NCI-H526 (cell line): Measurements from ENCODE around the gene TADA2A.
A peak's percentile ranks its signal among the peaks of the same experiment; 100 is the strongest.
"Not testable (repeated sequence)": the region's sequence is repeated elsewhere in the genome, so short reads cannot be mapped to it uniquely, and the experiment has no call there.

Source experiments
- DNase-seq, 2 experiments: peaks; one replicate each; lab custom pipeline; 2025; lab: John Stamatoyannopoulos, UW

The TADA2A gene

DNA sequence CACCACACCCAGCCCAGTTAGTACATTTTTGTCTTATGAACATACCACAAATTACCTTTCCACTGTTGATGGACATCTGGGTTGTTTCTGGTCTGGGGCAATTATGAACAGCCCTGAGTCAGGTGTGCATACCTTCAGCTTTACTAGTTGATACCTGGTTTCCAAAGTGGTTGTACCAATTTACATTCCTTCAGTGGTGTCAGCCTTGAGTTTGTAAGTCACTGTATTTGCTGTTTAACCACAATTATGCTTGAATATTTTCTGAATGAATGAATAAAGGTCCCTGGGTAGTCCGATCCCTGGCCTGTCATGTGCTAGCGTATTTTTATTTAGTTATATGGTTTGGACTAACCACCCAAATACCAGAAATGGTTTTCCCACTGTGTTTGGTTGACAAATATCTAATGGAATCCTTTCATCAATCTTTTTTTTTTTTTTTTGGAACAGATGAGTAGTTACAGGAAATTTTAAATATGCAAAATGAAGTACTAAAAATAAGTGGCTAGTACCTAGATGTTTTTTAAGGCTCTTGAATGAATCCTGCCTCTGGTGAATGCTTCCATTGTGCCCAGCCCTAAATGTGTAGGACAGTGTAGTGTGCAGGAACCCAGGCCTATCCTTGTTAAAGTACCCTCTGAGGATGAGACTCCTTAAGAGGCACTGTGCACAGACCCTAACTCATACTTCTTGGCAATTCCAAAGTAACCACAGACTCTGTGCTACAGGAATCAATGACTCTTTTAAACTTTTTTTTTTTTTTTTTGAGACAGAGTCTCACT, 86.8 kb downstream of the TADA2A start:
- peak in 1 of 2 experiments; percentile 6 for DNase-seq

DNA sequence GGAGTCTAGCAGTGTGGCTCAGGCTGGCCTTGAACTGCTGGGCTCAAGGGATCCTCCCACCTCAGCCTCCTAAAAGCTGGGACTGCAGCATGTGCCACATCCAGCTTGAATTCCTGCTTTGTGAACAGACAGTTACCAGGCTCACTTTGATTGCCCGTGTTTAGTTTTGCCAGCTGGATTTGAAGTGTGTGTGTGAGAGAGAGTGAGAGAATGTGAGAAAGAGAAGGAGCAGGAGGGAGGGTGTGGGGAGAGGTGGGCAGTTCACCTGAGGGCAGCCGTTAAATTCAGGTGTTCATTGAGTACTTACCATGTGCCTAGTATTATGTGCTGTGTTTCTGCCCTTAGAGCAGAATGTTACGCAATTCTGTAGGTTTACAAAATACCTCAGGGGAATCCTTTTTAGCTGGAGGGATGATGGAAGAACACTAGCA, 87.7 kb downstream of the TADA2A start:
- no peak for DNase-seq

DNA sequence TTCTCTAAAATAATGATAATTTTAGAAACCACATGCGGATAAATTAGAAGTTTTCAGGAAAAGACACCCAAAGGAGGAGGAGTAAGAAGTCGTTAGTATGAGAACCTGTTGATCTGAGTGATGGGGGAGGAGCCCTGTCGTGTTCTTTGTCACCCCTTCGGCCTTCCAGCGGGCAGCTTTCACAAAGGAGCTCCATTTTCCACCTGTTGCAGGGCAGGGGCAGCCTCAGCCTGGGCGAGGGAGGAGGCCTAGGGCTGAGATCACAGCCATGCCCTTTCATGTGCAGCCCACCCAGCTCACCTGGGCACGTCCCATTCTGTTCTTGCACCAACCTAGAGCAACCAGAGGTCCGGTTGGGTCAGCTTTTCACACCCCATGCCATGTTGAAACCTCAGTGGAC, 88.3 kb downstream of the TADA2A start:
- DNase-seq = no peak

DNA sequence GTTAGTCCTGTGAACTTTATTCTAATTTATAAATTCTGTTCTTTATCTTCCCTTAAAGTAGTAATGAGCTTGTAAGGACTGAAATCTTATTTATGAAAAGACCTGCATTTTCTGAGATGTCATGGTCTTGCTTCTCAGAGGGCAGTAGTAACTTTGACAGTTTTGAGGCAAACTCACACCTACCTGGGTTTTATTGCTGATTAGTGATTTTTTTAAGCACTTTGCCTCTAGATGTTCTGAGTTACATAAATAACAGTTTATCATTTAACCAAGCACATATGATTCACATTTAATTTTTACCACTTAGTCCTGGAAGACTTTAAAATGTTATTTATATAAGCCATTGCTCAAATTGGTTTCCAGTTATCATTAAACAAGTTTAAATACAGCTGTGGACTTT, 93.7 kb downstream of the TADA2A start:
- no peak for DNase-seq

DNA sequence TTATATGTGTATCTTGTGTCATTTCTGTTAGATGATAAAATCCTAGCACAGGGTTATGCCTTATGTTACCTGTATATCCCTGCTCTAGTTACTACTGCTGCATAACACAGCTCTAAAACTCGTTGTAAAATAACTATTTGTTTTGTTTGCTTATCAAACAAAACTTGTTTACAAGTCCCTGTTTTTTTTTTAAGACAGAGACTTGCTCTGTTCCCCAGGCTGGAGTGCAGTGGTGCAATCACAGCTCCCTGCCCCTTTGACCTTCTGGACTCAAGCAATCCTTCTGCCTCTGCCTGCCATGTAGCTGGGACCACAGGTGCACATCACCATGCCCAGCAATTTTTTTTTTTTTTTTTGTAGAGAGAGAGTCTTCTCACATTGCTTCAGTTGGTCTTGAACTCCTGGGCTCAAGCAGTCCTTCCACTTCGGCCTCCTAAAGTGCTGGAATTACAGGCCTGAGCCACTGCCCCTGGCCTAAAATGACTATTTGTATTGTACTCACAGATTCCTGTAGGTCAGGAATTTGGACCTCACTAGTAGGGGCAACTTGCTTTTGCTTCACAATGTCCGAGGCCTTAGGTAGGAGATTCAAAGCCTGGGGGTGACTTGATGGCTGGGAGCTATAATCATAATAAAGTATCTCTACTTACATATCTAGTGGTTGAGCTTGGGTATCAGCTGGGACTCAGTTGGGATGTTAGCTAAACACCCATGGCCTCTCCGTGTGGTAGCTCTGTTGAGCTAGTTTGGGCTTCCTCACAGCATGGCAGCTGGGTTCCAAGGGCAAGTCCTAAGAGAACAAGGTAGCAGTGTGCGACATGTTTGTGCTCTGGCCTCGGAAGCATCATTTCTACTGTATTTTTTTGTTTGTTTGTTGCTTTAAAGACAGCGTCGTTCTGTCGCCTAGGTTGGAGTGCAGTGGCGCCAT, 95.6 kb downstream of the TADA2A start:
- no peak for DNase-seq

DNA sequence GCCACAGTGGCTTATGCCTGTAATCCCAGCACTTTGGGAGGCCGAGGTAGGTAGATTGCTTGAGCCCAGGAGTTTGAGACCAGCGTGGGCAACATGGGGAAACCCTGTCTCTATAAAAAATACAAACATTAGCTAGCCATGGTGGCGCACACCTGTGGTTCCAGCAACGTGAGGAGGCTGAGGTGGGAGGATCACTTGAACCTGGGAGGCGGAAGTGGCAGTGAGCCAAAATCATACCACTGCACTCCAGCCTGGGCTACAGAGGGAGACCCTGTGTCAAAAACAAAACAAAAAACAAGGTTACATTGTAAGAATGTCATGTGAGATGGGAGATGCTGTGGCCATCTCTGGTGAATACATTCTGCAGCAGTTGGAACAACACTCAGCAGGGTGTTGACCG, 96.5 kb downstream of the TADA2A start:
- DNase-seq = no peak

DNA sequence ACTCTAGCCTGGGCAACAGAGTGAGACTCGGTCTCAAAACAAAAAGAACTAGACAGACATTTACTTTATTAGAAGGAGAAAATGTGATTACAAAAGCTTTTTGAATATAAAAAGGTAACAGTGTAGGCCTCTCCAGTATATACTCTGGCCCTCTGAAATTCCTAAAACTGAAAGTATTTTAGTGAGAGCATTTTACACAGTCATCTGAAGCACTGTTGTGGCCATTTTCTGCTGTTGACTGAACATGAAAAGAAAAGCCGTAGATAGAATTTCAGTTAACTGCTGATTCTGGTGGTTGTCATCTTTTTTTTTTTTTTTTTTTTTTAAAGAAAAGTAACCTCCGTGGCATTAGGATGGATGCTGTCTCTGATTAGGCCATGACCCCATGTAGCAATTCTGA, 98.6 kb downstream of the TADA2A start:
- no peak for DNase-seq

DNA sequence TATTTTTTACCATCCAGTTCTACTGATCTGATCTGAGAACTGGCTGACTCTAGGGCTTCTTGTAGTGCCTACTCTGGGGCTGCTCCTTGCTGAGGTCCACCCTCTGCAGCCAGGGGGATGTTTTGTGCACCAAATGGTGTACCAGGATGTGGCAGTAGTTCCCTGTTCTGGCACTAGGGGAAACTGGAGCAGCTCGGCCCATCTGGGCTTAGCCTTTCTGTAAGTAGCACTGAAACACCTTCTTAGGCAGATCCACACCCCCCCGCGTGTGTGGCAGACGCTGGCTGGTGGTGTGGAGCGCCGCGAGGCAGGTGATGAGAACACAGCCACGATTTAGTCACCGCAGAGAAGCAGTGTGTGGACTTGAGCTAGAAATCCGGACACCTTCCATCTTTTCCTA, 100.0 kb downstream of the TADA2A start:
- peak; percentile 20 to 73 for DNase-seq

DNA sequence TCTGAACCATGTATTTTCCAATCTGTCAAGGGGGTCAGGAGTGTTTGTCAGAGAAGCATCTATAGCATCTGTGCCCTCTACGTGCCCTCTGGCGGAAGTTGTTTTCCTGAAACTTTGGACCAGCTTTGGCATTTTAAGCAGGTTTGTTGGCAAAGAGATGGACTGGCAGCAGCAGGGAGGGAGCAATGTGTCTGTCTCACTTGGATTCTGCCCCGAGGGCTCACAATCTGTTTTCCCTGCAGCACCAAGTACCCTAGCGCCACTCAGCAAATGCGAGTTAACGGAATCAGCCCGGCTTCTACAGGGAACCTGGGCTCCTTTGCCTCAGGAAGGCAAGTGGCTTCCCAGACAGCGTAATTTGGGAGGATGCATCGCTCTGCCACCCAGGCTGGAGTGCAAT, 100.4 kb downstream of the TADA2A start:
- DNase-seq = peak in 1 of 2 experiments; percentile 9

DNA sequence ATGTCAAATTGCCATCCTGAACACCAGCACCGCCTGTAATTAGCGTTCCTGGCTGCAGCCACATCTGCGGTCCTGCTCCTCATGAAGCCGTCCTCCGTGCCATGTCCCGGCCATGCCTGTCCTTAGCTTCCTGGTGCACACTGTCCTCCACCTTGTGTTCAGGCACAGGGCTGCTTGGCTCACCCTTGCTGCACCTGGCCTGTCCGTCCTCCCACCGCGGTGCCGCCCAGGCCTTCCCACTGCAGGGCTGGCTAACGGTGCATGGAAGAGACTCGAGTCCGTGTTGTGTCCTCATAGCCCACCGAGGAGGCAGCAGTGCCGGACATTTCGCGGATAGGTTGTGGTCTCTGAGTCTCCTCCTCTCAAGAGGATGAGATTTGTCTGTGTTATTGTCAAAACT, 103.4 kb downstream of the TADA2A start:
- peak in 1 of 2 experiments; percentile 16 for DNase-seq

DNA sequence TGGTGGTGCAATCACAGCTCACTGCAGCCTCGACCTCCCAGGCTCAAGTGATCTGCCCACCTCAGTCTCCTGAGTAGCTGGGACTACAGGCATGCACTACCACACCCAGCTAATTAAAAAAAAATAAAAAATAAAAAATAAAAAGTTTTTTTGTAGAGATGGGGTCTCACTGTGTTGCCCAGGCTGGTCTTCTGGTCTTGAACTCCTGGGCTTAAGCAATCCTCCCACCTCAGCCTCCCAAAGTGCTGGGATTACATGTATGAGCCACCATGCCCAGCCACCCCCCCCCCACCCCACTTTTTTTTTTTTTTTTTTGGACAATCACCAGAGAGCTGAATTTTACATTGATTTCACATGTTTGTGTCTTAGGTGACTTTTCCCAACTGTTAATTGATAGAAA, 105.0 kb downstream of the TADA2A start:
- DNase-seq = not testable (repeated sequence)

DNA sequence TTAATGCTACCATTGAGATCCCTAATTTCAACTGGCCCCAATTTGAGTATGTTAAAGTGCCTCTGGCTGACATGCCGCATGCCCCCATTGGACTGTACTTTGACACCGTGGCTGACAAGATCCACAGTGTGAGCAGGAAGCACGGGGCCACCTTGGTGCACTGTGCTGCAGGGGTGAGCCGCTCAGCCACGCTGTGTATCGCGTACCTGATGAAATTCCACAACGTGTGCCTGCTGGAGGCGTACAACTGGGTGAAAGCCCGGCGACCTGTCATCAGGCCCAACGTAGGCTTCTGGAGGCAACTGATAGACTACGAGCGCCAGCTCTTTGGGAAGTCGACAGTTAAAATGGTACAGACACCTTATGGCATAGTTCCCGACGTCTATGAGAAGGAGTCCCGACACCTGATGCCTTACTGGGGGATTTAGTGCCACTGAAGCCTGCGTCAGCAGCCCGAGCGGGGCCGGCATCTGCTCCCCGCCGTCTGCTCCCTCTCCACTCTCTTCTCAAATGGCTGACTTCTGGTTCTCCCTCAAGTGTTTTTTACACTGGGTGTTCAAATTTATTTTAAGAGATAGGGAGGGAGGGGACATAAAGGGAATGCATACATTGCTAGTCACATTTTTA, 105.9 kb downstream of the TADA2A start:
- peak; percentile 53 to 74 for DNase-seq

DNA sequence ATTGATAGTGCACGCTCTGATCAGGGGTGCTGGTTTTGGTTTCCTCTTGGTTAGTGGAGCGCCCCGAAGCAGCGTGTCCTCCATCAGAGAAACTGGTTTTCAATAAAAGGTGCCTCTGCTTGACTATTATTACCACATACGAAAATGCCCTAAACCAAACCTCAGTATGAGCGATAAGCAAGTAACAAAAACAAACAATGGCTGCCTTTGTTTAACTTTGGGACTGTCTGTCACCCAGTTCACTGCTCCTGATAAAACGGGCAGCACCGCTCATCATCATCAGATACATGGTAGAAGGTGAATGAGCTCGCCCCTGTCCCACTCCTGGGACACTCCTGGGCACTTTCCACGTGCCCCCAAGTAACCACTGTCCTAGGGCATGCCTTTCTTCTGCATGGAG, 107.0 kb downstream of the TADA2A start:
- peak; percentile 46 to 82 for DNase-seq

DNA sequence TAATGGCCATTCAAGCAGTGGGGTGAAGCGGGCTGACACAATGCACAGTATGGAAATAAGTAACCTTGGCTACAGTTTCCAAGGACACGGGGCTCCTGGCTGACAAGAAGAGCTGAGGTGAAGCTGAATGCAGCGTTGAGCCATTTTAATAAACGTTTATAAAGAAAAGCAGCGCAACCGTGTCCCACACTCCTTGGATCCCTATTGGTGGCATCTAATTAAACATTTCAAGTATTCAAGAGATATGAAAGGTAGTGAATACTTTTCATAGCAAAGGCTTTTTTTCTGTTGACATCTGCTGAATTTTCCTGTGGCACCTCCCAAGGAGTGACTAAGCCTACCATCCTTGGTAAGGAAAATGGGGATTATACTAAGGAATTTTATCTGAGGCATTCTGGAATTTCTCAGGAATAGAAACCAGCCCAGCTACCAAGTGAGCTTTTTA, 109.5 kb downstream of the TADA2A start:
- peak in 1 of 2 experiments; percentile 98 for DNase-seq

DNA sequence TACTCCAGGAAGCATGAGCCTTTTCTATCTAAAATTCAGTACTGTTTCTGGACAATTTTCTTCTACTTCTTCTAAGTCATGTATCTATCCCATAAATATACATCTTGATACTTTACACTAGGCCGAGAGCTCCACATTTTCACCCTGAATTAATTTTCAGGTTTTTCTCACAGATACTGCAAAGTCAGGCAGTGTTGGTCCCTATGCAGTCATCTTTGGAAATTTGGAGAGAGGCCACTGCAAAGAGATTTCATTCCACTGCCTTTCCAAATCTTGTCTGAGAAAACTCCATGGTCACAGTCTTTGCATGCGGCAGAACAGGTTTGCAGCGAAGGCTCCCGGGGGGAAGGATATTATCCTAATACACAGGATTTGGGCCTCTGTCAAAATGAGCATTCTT, 111.2 kb downstream of the TADA2A start:
- DNase-seq = peak in 1 of 2 experiments; percentile 8

DNA sequence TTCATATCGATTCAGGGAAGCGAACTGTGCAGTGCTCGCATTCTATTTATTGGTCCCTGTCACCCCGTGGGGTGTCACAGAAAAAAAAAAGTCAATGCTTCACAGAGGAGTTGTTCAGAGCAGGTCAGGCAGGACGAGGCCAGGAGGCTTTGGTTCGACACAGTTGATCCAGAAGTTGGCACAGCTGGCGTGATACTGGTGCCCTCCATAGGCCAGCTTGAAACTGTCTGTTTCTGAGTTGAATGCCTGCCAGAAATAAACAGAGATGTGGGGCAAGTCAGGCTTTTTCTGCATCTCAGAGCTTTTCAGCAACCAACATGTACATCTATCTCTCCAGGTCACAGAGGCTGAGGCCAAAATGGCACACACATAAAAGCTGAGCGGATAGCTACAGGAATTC, 112.1 kb downstream of the TADA2A start:
- DNase-seq = peak in 1 of 2 experiments; percentile 29

DNA sequence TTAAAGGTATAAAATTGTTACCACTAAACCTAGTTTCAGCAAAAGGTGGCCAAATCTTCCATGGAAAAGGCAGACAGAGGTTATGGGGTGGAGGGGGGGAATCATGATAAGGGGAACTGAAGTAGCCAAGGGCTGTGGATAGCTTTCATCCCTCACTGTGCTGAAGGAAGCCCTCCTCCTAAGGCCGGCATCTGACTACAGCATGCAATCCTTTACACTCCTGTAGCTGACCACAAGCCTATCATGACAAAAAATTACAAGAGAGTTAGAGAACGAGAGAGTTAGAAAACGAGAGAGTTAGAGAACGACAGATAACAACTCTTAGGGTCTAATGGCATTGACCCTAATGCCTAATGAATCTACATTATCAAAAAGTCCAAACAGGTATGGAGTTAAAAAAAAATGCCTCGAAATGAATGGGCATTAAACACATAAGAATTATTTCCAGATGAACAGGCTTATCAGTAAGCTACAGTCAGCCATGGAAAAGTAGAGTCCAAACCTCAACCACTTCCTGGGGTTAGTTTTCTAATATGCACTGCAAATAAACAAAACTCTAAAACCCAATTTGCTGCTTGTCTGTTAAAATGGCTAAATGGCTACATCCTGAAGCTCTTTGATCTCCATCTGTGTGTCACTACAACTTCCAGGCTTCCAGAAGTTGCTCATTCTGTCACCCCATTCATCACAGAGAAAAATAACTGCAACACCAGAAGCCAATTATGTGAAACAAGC, 112.7 kb downstream of the TADA2A start:
- DNase-seq = no peak

DNA sequence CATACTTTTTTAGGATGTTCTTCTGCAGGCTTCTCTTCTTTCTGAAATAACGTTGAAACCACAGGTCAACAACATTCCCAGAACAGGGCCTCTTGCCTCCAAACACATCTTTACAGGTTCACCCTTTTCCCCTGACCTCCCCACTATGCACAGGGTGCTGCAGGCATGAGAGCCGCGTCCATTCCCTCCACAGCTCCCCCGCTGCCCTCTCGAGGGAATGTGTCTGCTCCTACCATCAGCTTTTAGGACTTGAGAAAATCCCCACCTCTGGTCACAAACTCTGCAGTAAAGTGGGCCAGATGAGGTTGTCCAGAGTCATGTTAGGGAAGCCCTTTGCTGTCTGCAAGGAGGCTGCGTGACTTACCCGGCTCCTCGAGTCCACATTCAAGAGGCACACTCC, 113.5 kb downstream of the TADA2A start:
- peak in 1 of 2 experiments; percentile 30 for DNase-seq

DNA sequence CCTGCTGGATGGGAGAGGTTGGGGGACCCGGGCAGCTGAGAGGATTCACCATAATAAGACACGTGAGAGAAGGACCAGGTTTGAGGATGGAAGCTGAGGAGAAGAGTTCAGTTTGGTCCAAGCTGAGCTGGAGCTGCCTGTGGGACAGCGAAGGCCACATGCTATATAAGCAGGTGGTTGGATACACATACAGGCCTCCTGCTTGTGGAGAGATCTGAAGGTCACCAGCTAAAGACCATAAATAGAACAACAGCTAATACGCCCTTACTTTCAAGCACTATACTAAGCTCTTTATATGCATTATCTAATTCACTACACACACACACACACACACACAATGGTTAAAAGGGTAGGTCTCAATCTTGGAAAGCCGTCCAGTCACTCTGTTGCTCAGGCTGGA, 115.1 kb downstream of the TADA2A start:
- DNase-seq = no peak

DNA sequence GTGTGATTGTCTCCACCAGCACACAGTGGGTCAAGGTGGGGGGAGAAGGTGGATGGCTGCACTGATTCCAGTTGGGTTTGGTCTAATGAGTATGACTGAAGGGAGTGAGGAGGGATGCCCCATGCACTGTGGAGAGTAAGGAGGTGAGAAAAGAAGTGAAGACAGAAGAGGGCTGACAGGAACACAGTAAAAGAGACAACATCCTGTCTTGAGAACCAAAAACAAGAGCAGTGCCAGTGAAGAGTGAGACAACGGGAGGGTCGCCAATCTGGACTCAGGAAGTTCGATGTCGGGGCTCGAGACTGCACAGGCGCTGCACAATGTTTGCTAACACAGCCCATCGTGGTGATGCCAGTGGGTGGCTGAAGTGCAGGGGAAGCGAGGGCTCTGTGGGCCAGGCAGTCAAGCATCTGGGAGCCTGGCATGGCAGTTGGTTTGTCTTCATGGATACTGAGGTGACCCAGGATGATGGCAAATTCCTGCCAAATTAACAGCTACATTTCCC, 117.1 kb downstream of the TADA2A start:
- DNase-seq = no peak

DNA sequence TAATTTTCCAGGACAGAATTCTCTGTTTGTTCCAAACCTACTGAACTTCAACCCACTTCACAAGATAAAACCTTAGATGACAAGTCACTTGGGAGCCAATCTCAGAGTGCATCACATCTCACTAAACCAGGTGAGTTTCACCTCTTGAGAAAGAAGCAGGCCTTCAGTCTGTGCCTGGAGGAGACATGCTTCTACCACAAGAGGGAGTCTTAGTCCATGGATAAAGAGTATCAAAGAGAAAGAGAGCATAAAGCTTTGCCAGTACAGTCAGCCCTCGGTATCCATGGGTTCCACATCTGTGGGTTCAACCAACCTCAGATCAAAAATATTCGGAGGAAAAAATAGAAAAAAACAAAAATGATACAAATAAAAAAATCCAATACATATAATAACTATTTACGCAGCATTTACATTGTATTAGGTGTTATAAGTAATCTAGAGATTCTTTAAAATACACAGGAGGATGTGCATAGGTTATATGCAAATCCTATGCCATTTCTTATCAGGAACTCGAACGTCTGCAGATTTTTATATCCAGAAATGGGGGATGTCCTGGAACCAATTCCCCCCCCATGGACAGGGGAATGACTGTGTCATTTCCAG, 120.7 kb downstream of the TADA2A start:
- peak; percentile 63 to 88 for DNase-seq
